Vagina (tissue), 2 donors: ENCODE data around the gene CBFA2T3. TPM values are rescaled to one million over a fixed set of nuclear protein-coding genes. Genes with fewer than 3 reads are reported as not detected.
"Not testable (repeated sequence)": the region's sequence is repeated elsewhere in the genome, so short reads cannot be mapped to it uniquely, and the experiment has no call there.

Source experiments
- DNase-seq, 2 donors: peaks; one replicate each; pipeline ENCODE4 v3.0.0-alpha.2; 2017; ENCODE audit errors: extremely low spot score in 2 of 2
- H3K27ac ChIP-seq: fragments of 200-600 bp; sonication (generic); one replicate; pipeline ENCODE4 v1.5.1; 2019
- H3K27me3 ChIP-seq: fragments of 200-600 bp; sonication (generic); one replicate; pipeline ENCODE4 v1.5.1; 2019
- H3K36me3 ChIP-seq, 2 donors: fragments of 200-600 bp; sonication (generic); one replicate each; pipeline ENCODE4 v1.5.1; 2017 to 2019
- H3K4me1 ChIP-seq: fragments of 200-600 bp; sonication (generic); one replicate; pipeline ENCODE4 v1.5.1; 2019
- H3K4me3 ChIP-seq, 2 donors: fragments of 200-600 bp; sonication (generic); 1 replicate in 1 of 2; 2 replicates in 1 of 2; pipeline ENCODE4 v1.5.1; 2016 to 2019
- H3K9me3 ChIP-seq: fragments of 200-600 bp; sonication (generic); one replicate; pipeline ENCODE4 v1.5.1; 2019
- POLR2A ChIP-seq, 2 donors: fragments of 450-650 bp; IDR thresholded peaks; one replicate each; pipeline ENCODE4 v1.6.1; 2017; ENCODE audit warnings: antibody characterized with exemption in 2 of 2, mild to moderate bottlenecking in 2 of 2, moderate library complexity in 2 of 2
- POLR2AphosphoS5 ChIP-seq, 2 donors: sonication (generic); formaldehyde crosslinking; IDR thresholded peaks; one replicate each; pipeline ENCODE4 v1.9.0; 2017; ENCODE audit warnings: antibody characterized with exemption in 2 of 2, mild to moderate bottlenecking in 2 of 2, low read depth in 1 of 2; ENCODE audit not compliant: insufficient read depth in 1 of 2
- intact Hi-C: fragments of 100-400 bp; cut with DNase I; formaldehyde crosslinking; loops from one replicate; pipeline ENCODE4 v1.15.1; 2023
- total RNA-seq: library from RNA; depleted of rRNA; stranded (reverse); fragments of >200 nt; gene quantifications from one replicate; pipeline ENCODE4 v1.2.3, GENCODE V29; 2016
- TF ChIP-seq, protein P1 (sequence below), 3 experiments: fragments of 450-650 bp in 2 of 3; fragments of 200-600 bp in 1 of 3; sonication (generic) in 1 of 3; IDR thresholded peaks; one replicate each; pipeline ENCODE4 v1.5.1; 2017 to 2019; ENCODE audit warnings: antibody characterized with exemption in 3 of 3, mild to moderate bottlenecking in 2 of 3, moderate library complexity in 2 of 3

The CBFA2T3 gene
- total RNA-seq, 1 donor from 2014 or later: 2.7 TPM

DNA sequence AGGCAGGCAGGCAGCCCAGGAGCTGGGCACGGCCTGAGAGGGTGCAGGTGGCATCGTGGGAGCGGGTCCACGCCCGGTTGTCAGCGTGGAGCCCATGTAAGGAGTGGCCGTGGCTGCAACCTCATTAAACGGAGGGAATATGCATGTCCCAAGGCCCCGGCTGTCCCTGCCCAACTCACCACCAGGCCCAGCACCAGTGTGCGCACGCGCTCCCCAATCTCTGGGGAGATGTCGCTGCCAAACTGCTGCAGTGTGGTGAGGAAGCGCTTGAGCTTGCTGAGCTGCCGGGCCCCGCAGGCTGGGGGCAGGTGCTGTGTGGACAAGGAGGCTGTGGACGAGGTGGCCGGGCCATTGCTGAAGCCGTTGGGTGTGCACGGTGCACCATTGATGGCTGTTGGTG, 84.9 kb downstream of the CBFA2T3 start:
- Histone ChIP-seq H3K4me1 (peaks cover 10% of the 10 kb centered on the region), H3K36me3 (no peaks in the 10 kb centered on the region), H3K9me3 (no peaks in the 10 kb centered on the region), H3K27me3 (no peaks in the 10 kb centered on the region), H3K4me3 (no peak overlapping the region), H3K27ac (no peak overlapping the region)
- TF ChIP-seq POLR2A (IDR thresholded peaks at IDR 0.05) (no peak), POLR2AphosphoS5 (IDR thresholded peaks at IDR 0.05; ENCODE audit: insufficient read depth in 1 of 2, low read depth in 1 of 2) (no peak)
- TF ChIP-seq, protein P1, sequence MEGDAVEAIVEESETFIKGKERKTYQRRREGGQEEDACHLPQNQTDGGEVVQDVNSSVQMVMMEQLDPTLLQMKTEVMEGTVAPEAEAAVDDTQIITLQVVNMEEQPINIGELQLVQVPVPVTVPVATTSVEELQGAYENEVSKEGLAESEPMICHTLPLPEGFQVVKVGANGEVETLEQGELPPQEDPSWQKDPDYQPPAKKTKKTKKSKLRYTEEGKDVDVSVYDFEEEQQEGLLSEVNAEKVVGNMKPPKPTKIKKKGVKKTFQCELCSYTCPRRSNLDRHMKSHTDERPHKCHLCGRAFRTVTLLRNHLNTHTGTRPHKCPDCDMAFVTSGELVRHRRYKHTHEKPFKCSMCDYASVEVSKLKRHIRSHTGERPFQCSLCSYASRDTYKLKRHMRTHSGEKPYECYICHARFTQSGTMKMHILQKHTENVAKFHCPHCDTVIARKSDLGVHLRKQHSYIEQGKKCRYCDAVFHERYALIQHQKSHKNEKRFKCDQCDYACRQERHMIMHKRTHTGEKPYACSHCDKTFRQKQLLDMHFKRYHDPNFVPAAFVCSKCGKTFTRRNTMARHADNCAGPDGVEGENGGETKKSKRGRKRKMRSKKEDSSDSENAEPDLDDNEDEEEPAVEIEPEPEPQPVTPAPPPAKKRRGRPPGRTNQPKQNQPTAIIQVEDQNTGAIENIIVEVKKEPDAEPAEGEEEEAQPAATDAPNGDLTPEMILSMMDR (IDR thresholded peaks at IDR 0.05): no peak
- intact Hi-C loops: no loop called here
- no peak for DNase-seq

DNA sequence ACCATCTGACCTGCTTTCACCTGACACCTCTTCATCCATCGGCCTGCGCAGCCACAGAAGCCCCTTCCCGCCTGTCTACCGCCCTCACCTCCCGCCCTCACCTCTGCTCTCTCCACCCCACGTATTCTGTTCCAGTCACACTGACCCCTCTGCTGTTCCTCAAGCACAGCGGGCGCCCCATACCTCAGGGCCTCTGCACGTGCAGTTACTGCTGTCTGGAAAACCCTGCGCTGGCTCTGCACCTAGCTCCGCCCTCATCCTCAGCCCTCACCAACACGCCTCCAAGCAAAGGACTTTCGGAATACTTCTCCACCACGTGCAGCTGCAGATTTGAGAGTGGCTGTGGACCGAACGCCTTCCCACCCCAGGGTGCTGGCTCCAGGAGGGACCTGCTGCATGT, 85.9 kb downstream of the CBFA2T3 start:
- H3K4me3 ChIP-seq: no peak overlapping the region
- H3K27me3 ChIP-seq: no peaks in the 10 kb centered on the region
- H3K9me3 ChIP-seq: no peaks in the 10 kb centered on the region
- no peak overlapping the region for H3K27ac ChIP-seq
- DNase-seq: no peak
- peaks cover 10% of the 10 kb centered on the region for H3K4me1 ChIP-seq
- H3K36me3 ChIP-seq: no peaks in the 10 kb centered on the region
- intact Hi-C loops: no loop called here
- TF ChIP-seq, protein P1 (IDR thresholded peaks at IDR 0.05): no peak
- TF ChIP-seq POLR2AphosphoS5 (IDR thresholded peaks at IDR 0.05; ENCODE audit: insufficient read depth in 1 of 2, low read depth in 1 of 2) (no peak), POLR2A (IDR thresholded peaks at IDR 0.05) (no peak)

DNA sequence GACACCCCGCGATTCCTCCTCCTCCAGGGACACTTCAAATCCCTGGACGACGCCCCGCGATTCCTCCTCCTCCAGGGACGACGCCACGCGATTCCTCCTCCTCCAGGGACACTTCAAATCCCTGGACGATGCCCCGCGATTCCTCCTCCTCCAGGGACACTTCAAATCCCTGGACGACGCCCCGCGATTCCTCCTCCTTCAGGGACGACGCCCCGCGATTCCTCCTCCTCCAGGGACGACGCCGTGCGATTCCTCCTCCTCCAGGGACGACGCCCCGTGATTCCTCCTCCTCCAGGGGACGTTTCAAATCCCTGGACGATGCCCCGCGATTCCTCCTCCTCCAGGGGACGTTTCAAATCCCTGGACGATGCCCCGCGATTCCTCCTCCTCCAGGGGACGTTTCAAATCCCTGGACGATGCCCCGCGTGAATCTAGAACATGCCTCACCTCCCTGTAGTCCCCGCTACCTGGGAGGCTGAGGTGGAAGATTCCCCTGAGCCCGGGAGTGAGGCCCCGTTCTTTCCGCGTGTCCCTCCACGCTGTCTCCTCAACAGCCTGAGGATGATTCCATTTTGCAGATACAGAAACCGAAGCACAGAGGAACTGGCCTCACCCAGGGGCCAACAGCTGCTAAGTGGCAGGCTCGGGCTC, 87.2 kb downstream of the CBFA2T3 start:
- H3K4me1 ChIP-seq, H3K27ac ChIP-seq, H3K36me3 ChIP-seq, H3K27me3 ChIP-seq, H3K4me3 ChIP-seq, DNase-seq, H3K9me3 ChIP-seq, intact Hi-C loops: not testable (repeated sequence)

DNA sequence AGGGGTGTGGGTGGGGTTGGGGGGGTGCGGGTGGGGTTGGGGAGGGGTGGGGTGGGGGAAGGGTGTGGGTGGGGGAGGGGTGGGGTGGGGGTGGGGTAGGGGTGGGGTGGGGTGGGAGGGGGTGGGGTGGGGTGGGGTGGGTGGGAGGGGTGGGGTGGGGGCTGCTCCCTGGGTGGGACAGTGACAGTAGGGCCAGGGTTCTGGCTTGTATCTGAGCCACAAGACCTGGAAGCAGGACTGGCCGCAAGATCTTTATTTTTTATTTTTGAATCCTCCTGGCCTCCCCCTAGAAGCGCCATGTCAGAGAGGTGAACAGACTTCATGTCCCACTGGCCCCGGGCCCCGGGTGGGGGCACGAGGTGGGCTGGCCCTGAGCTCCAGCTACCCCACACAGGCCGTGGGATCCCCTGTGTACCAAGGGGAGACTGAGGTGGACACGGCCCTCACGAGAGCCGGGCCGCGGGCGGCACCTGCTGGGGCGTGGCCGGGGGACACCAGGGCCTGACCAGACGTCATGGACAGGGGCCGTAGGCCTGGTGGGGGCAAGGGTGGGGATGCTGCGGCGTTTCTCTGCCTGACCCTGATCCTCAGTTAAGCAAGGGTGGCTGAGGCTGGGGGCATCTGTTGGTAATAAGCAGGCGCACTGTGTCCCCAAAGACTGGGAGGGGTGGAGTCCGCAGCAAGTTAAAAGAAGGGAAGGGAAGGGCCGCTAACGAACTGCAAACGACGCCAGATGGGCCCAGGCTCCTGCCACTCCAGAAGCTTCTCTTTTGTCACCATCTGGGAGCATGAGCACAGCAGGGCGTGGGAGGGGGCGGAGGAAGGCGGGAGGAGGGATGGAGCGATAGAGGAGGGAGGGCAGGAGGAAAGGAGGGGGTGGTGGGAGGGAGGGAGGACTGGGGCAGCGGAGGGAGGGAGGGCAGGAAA, 88.3 kb downstream of the CBFA2T3 start:
- Histone ChIP-seq H3K9me3 (no peaks in the 10 kb centered on the region), H3K27ac (peak overlapping the region; percentile 45), H3K36me3 (no peaks in the 10 kb centered on the region)

DNA sequence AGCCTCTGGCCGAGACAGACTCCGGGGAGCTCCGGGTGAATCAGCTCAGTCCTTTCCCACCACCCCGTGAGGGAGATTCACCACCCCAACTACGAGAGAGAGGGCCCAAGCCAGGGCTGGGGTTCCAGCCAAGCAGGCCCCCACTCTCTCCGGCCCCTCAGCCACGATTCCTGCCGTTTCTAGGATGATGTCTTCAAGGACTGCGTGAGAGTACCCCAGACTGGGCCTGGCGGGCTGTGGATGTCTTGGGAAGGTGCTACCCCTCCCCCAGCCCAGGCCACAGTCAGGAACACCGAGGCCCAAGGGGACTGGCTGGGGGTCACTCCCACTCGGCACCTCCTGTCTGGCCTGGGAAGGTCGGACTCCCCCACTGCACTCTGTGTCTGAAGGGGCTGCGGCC, 89.0 kb downstream of the CBFA2T3 start:
- Histone ChIP-seq H3K36me3 (no peaks in the 10 kb centered on the region), H3K27me3 (no peaks in the 10 kb centered on the region), H3K4me1 (peaks cover 10% of the 10 kb centered on the region), H3K9me3 (no peaks in the 10 kb centered on the region), H3K27ac (peak overlapping the region; percentile 61), H3K4me3 (no peak overlapping the region)
- no peak for DNase-seq
- intact Hi-C loops: no loop called here
- TF ChIP-seq, protein P1 (IDR thresholded peaks at IDR 0.05): no peak
- TF ChIP-seq POLR2AphosphoS5 (IDR thresholded peaks at IDR 0.05; ENCODE audit: insufficient read depth in 1 of 2, low read depth in 1 of 2) (no peak), POLR2A (IDR thresholded peaks at IDR 0.05) (no peak)

More for the DNA sequence above, 88.3 kb downstream of the CBFA2T3 start:
- intact Hi-C loops: no loop called here
- Histone ChIP-seq H3K27me3 (no peaks in the 10 kb centered on the region), H3K4me3 (no peak overlapping the region), H3K4me1 (peaks cover 10% of the 10 kb centered on the region)
- DNase-seq: no peak
- TF ChIP-seq, protein P1 (IDR thresholded peaks at IDR 0.05): no peak
- TF ChIP-seq POLR2AphosphoS5 (IDR thresholded peaks at IDR 0.05; ENCODE audit: insufficient read depth in 1 of 2, low read depth in 1 of 2) (no peak), POLR2A (IDR thresholded peaks at IDR 0.05) (no peak)
